ENCODE results near the gene TDP2.

DNA sequence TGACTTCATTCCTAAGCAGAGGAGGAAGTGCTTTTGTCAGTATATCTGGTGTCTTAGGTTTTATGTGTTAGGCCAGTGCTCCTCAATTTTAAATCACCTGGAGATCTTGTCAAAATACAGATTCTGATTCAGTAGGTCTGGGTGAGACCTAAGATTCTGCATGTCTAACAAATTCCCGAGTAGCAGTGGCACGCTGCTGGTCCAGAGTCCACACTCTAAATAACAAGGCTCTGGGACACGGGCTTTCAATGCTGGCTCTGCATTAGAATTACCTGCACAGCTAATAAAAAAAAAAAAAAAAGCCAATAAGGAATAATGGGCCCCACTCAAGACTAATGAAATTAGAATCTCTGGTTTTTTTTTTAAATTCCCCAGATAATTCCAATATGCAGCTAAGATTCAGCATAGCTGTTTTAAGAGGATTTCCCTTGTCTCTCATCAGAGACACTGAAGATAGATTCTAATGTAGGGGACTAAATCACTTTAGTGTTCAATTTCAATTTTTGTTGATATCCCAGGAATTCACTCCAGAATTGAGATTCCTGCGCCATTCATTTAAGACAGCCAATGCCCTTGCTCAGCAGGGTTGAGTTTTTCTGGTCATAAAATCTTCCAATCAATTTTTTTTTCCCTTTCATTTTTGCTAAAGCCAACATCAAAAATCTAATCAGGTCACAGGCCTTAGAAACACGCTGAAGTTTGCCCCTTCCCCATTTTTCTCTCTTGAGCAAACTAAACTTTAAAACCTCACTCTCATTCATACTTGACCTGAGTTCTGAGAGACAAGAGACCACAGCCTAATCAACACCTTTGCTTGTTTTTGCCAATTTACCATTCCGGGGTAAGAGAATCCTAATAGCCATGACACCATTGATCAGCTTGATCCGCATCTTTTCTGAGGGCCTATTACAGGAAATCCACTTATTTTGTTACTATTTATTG lies 2.4 kb downstream of the TDP2 start:
- TF ChIP-seq ESRRG (CRISPR knock-in tag; IDR thresholded peaks at IDR 0.05) (no peak), ZC3H10 (CRISPR knock-in tag; IDR thresholded peaks at IDR 0.05) (no peak), ZNF70 (CRISPR knock-in tag; IDR thresholded peaks at IDR 0.05) (no peak), TCF4 (CRISPR knock-in tag; IDR thresholded peaks at IDR 0.05; ENCODE audit: borderline replicate concordance) (no peak), ZFP3 (CRISPR knock-in tag; IDR thresholded peaks at IDR 0.05) (no peak), ZNF8 (CRISPR knock-in tag; IDR thresholded peaks at IDR 0.05) (no peak), GLIS3 (CRISPR knock-in tag; IDR thresholded peaks at IDR 0.05) (no peak)
- TF ChIP-seq, protein P1, sequence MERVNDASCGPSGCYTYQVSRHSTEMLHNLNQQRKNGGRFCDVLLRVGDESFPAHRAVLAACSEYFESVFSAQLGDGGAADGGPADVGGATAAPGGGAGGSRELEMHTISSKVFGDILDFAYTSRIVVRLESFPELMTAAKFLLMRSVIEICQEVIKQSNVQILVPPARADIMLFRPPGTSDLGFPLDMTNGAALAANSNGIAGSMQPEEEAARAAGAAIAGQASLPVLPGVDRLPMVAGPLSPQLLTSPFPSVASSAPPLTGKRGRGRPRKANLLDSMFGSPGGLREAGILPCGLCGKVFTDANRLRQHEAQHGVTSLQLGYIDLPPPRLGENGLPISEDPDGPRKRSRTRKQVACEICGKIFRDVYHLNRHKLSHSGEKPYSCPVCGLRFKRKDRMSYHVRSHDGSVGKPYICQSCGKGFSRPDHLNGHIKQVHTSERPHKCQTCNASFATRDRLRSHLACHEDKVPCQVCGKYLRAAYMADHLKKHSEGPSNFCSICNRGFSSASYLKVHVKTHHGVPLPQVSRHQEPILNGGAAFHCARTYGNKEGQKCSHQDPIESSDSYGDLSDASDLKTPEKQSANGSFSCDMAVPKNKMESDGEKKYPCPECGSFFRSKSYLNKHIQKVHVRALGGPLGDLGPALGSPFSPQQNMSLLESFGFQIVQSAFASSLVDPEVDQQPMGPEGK (CRISPR knock-in tag; IDR thresholded peaks at IDR 0.05; ENCODE audit: borderline replicate concordance) = no peak
- TF ChIP-seq, protein P2, sequence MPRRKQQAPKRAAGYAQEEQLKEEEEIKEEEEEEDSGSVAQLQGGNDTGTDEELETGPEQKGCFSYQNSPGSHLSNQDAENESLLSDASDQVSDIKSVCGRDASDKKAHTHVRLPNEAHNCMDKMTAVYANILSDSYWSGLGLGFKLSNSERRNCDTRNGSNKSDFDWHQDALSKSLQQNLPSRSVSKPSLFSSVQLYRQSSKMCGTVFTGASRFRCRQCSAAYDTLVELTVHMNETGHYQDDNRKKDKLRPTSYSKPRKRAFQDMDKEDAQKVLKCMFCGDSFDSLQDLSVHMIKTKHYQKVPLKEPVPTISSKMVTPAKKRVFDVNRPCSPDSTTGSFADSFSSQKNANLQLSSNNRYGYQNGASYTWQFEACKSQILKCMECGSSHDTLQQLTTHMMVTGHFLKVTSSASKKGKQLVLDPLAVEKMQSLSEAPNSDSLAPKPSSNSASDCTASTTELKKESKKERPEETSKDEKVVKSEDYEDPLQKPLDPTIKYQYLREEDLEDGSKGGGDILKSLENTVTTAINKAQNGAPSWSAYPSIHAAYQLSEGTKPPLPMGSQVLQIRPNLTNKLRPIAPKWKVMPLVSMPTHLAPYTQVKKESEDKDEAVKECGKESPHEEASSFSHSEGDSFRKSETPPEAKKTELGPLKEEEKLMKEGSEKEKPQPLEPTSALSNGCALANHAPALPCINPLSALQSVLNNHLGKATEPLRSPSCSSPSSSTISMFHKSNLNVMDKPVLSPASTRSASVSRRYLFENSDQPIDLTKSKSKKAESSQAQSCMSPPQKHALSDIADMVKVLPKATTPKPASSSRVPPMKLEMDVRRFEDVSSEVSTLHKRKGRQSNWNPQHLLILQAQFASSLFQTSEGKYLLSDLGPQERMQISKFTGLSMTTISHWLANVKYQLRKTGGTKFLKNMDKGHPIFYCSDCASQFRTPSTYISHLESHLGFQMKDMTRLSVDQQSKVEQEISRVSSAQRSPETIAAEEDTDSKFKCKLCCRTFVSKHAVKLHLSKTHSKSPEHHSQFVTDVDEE (CRISPR knock-in tag; IDR thresholded peaks at IDR 0.05) = no peak
